ENCODE measurements around the gene RND1. TPM values are rescaled to one million over a fixed set of nuclear protein-coding genes. Genes with fewer than 3 reads are reported as not detected.
"Not testable (repeated sequence)": the region's sequence is repeated elsewhere in the genome, so short reads cannot be mapped to it uniquely, and the experiment has no call there.

The RND1 gene
- total RNA-seq, 3 donors from 2014 or later, result 1.1 to 3.5 (median 2.4) TPM

GRCh38 chr12:48852734-48853688 is 12.7 kb downstream of the RND1 start:
- TF ChIP-seq, protein P1, sequence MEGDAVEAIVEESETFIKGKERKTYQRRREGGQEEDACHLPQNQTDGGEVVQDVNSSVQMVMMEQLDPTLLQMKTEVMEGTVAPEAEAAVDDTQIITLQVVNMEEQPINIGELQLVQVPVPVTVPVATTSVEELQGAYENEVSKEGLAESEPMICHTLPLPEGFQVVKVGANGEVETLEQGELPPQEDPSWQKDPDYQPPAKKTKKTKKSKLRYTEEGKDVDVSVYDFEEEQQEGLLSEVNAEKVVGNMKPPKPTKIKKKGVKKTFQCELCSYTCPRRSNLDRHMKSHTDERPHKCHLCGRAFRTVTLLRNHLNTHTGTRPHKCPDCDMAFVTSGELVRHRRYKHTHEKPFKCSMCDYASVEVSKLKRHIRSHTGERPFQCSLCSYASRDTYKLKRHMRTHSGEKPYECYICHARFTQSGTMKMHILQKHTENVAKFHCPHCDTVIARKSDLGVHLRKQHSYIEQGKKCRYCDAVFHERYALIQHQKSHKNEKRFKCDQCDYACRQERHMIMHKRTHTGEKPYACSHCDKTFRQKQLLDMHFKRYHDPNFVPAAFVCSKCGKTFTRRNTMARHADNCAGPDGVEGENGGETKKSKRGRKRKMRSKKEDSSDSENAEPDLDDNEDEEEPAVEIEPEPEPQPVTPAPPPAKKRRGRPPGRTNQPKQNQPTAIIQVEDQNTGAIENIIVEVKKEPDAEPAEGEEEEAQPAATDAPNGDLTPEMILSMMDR (IDR thresholded peaks at IDR 0.05), result peak; percentile 78
- Histone ChIP-seq H3K4me1 (ENCODE audit: low read depth) (peaks cover 17% of the 10 kb centered on the region), H3K36me3 (ENCODE audit: low read depth) (no peaks in the 10 kb centered on the region), H3K9me3 (no peaks in the 10 kb centered on the region), H3K4me3 (no peak overlapping the region)
- ATAC-seq, result peak; percentile 78
- DNase-seq, result peak in 2 of 3 donors; percentile 63 to 98
- intact Hi-C loops (cut with DNase I, micrococcal nuclease), result loop anchor here in 1 of 2 donors (5.0 kb wide), 1 partner anchor 39 kb away; no protein-coding TSS in a partner anchor

DNA sequence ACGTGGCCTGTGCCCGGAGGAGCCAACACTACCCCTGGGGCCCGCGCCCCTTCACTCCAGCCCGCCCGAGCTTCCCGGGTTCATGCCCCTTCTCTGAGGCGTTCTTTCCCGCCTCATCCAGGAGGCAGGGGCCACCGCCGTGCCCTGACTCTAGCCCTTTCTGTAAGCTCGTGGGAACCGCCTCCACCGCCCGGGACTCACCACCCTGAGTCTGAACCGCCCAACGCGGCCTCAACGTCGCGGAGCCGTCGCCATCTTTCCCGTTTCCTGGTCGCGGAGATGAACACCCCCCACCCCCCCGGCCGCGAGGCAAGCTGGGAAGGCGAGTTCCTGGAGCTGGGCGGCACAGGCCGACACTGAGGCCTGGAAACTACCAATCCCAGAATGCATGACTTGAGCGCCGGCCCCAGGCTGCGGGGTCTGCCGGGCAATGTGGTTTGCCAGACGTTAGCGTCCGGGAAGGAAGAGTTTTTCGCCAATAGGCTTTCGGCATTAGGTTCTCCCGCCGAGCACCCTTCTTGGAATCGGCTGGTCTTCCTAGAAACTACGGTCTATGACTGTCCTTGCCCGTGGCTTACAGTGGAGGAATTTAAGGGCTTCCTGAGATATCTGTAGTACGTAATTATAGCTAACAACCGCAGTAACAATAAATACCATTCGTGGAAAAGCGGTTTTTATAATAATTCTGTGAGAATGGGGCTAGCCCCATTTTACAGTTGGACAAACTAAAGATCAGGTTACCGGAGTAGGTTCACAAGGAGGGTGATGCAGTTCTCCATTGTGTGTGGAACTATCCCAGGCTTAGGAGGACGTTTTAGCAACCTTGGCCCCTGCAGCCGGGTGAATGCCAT is 13.6 kb downstream of the RND1 start, which contains the start of gene DDX23:
Gene DDX23 (minus strand): TSS at position 281 of the 851 bp plus-strand sequence. CDS start 6,381 bp downstream, outside the sequence.
- peak; percentile 92 to 96 (median 93) for DNase-seq
- peak; percentile 96 for ATAC-seq
- Histone ChIP-seq H3K36me3 (ENCODE audit: low read depth) (no peaks in the 10 kb centered on the region), H3K4me1 (ENCODE audit: low read depth) (peaks cover 17% of the 10 kb centered on the region), H3K4me3 (peak within 1 kb of the TSS; percentile 76), H3K9me3 (no peaks in the 10 kb centered on the region)
- intact Hi-C loops (cut with DNase I, micrococcal nuclease), result loop anchor here in 1 of 2 donors (5.0 kb wide), 1 partner anchor 40 kb away; no protein-coding TSS in a partner anchor
- TF ChIP-seq, protein P1 (IDR thresholded peaks at IDR 0.05), result no peak

GRCh38 chr12:48842021-48842420 is 23.6 kb downstream of the RND1 start:
- H3K4me1 ChIP-seq (ENCODE audit: low read depth); DNase-seq; H3K9me3 ChIP-seq; H3K4me3 ChIP-seq; intact Hi-C loops (cut with DNase I, micrococcal nuclease); ATAC-seq: not testable (repeated sequence)
- H3K36me3 ChIP-seq (ENCODE audit: low read depth), result peaks cover 28% of the 10 kb centered on the region

GRCh38 chr12:48838048-48838447 is 27.6 kb downstream of the RND1 start:
- H3K9me3 ChIP-seq, result no peaks in the 10 kb centered on the region
- intact Hi-C loops (cut with DNase I, micrococcal nuclease), result no loop called here
- peaks cover 32% of the 10 kb centered on the region for H3K36me3 ChIP-seq (ENCODE audit: low read depth)
- DNase-seq (no peak), ATAC-seq (no peak)
- TF ChIP-seq, protein P1 (IDR thresholded peaks at IDR 0.05), result no peak
- no peaks in the 10 kb centered on the region for H3K4me1 ChIP-seq (ENCODE audit: low read depth)
- H3K4me3 ChIP-seq, result no peak overlapping the region

DNA sequence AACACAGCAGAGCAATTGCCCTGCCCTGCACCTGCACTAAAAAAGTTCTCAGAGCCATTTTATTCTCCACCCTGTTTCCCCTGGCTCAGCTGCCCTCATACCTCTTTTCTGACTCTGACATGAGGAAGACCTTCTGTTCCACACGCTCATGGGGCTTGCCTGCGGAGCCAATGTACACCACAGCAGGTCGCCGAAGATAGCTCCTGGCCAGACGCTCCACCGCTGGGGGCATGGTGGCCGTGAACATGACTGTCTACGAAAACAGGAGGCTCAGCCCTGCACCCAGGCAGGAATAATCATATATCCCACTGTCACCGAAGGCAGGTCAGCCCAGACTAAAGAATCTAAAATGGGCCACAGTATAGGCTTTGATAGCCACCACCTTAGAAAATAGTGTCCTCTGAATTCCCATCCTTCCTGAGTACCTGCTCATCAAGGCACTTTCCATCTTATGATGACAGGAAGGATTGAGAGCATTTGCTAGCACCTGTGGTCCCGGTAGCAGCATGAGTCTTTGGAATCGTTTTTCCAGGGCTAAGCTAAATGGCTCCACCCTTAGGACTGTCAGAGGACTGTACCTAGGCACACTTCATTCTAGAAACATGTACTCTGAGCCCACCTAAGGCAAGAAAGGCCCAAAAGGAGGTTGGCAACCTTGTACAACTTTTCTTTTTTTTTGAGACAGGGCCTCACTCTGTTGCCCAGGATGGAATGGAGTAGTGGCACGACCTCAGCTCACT is 33.2 kb downstream of the RND1 start:
- H3K4me3 ChIP-seq, result no peak overlapping the region
- no peaks in the 10 kb centered on the region for H3K4me1 ChIP-seq (ENCODE audit: low read depth)
- TF ChIP-seq, protein P1 (IDR thresholded peaks at IDR 0.05), result no peak
- no peak for ATAC-seq
- DNase-seq, result no peak
- no peaks in the 10 kb centered on the region for H3K9me3 ChIP-seq
- intact Hi-C loops (cut with DNase I, micrococcal nuclease), result no loop called here
- peaks cover 18% of the 10 kb centered on the region for H3K36me3 ChIP-seq (ENCODE audit: low read depth)

Measured in mucosa of descending colon (tissue), 3 donors.